Thyroid gland (tissue), 4 donors: ENCODE measurements around the gene ST3GAL4. TPM values are rescaled to one million over a fixed set of nuclear protein-coding genes. Genes with fewer than 3 reads are reported as not detected.

Experiments used
- DNase-seq, 2 donors: peaks; one replicate each; pipeline ENCODE4 v3.0.0-alpha.2; 2019
- H3K27ac ChIP-seq, 3 donors: fragments of 200-600 bp; sonication (generic); 1 replicate in 2 of 3; 2 replicates in 1 of 3; pipeline ENCODE4 v1.5.1; 2016 to 2019; ENCODE audit warnings: mild to moderate bottlenecking in 1 of 3, moderate library complexity in 1 of 3
- H3K27me3 ChIP-seq: fragments of 200-600 bp; sonication (generic); one replicate; pipeline ENCODE4 v1.5.1; 2019
- H3K36me3 ChIP-seq, 2 donors: fragments of 200-600 bp; sonication (generic); one replicate each; pipeline ENCODE4 v1.5.1; 2016 to 2019
- H3K4me1 ChIP-seq, 2 donors: fragments of 200-600 bp; sonication (generic); one replicate each; pipeline ENCODE4 v1.5.1; 2017 to 2019
- H3K4me3 ChIP-seq, 3 donors: fragments of 200-600 bp; sonication (generic); replicated peaks in 1 of 3; 1 replicate in 2 of 3; 2 replicates in 1 of 3; pipeline ENCODE4 v1.5.1; 2016; ENCODE audit warnings: mild to moderate bottlenecking in 1 of 3
- H3K9me3 ChIP-seq: fragments of 200-600 bp; sonication (generic); one replicate; pipeline ENCODE4 v1.5.1; 2017
- POLR2A ChIP-seq, 2 donors: fragments of 450-650 bp; IDR thresholded peaks; one replicate each; pipeline ENCODE4 v1.6.1; 2017; ENCODE audit warnings: antibody characterized with exemption in 2 of 2, mild to moderate bottlenecking in 2 of 2, moderate library complexity in 1 of 2
- WGBS, 2 donors: methylation state at CpG; one replicate each; pipeline ENCODE4 v1.1.5; 2017; 5-methylcytosine and 5-hydroxymethylcytosine counted together
- intact Hi-C: fragments of 100-400 bp; cut with DNase I; formaldehyde crosslinking; loops from one replicate; pipeline ENCODE4 v1.15.1; 2023
- total RNA-seq, 4 donors: library from RNA; depleted of rRNA; stranded (reverse); fragments of >200 nt; gene quantifications; one replicate each; pipeline ENCODE4 v1.2.3, GENCODE V29; 2016
- TF ChIP-seq, protein P1 (sequence below), 6 experiments: fragments of 200-600 bp in 3 of 6; fragments of 450-650 bp in 3 of 6; sonication (generic) in 3 of 6; IDR thresholded peaks; one replicate each; pipeline ENCODE4 v1.5.1; 2016 to 2019; ENCODE audit warnings: antibody characterized with exemption in 6 of 6, mild to moderate bottlenecking in 2 of 6, inconsistent platforms in 1 of 6, moderate library complexity in 1 of 6

The ST3GAL4 gene
- total RNA-seq, 4 donors from 2014 or later = 5.3 to 33.9 (median 26.4) TPM

DNA sequence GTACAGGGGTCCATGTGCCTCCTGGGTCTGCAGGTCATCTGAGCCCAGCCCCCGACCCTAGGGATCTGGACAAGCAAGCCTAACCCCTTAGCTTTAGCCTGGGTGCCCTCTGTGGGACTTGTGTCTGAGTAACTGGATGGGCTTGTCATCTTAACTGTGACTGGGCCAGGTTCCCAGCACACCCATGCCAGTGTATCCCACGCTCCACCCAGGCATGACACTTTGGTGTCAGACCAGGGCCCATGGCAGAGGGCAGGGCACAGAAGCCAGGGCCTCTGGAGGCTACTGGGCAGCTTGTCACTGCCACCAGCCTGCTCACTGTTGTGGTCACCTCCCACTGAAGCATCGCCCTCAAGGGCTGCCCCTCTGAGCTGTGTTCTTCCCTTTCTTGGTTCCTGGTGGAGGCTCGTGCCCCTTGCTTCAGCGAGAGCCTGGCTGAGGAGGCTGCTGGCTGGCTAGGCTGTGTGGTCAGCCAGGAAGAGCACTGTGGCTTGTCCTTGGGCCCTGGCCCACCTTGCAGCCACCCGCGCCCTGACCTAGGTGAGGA, 80.8 kb downstream of the ST3GAL4 start:
- DNase-seq = no peak
- 89 to 90% methylated on average over 5 to 6 of the region's 7 CpGs for WGBS, 2 donors
- Histone ChIP-seq H3K4me3 (no peak overlapping the region), H3K4me1 (peaks cover 0 to 19% of the 10 kb centered on the region in 2 donors), H3K27me3 (no peaks in the 10 kb centered on the region), H3K36me3 (no peaks in the 10 kb centered on the region), H3K9me3 (no peaks in the 10 kb centered on the region), H3K27ac (no peak overlapping the region)
- intact Hi-C loops = no loop called here
- TF ChIP-seq, protein P1, sequence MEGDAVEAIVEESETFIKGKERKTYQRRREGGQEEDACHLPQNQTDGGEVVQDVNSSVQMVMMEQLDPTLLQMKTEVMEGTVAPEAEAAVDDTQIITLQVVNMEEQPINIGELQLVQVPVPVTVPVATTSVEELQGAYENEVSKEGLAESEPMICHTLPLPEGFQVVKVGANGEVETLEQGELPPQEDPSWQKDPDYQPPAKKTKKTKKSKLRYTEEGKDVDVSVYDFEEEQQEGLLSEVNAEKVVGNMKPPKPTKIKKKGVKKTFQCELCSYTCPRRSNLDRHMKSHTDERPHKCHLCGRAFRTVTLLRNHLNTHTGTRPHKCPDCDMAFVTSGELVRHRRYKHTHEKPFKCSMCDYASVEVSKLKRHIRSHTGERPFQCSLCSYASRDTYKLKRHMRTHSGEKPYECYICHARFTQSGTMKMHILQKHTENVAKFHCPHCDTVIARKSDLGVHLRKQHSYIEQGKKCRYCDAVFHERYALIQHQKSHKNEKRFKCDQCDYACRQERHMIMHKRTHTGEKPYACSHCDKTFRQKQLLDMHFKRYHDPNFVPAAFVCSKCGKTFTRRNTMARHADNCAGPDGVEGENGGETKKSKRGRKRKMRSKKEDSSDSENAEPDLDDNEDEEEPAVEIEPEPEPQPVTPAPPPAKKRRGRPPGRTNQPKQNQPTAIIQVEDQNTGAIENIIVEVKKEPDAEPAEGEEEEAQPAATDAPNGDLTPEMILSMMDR (IDR thresholded peaks at IDR 0.05) = no peak
- TF ChIP-seq POLR2A (IDR thresholded peaks at IDR 0.05) = no peak

DNA sequence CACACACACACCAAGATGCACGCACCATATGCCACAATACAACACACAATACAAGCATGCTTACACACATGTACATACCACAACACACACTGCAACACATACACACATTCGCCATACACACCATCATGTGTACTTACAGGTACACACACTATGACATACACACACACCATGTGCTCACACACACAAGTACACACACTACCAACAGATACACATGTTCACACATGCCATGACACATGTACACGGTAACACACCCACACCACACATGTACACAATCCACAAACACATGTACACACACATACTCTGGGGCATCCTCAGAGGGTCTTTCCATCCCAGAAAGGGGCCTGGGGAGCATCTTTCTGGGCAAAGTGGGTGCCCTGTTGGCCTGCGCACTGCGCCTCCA, 82.2 kb downstream of the ST3GAL4 start:
- no peak for DNase-seq

DNA sequence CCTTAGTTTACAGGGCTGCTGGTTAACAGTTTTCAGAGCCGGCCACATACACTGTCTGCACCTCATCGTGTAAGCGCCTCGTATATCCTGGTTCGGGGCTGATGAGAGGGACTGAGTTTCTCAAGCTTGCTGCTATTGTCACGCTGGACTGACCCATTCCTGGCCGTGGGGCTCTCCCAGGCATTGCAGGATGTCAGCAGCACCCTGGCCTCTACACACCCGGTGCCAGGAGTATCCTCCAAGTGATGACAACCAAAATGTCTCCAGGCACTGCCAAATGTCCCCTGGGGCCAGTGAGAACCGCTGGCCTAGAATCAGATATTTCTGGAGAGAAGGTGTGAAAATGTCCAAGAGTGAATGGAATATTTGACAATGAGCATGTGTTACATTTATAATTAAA, 82.8 kb downstream of the ST3GAL4 start:
- TF ChIP-seq POLR2A (IDR thresholded peaks at IDR 0.05) = no peak
- TF ChIP-seq, protein P1 (IDR thresholded peaks at IDR 0.05) = no peak
- DNase-seq = no peak
- Histone ChIP-seq H3K4me1 (peaks cover 0 to 11% of the 10 kb centered on the region in 2 donors), H3K27me3 (no peaks in the 10 kb centered on the region), H3K4me3 (no peak overlapping the region), H3K36me3 (no peaks in the 10 kb centered on the region), H3K9me3 (no peaks in the 10 kb centered on the region), H3K27ac (no peak overlapping the region)
- 67 to 72% methylated on average over 9 of the region's 9 CpGs for WGBS, 2 donors
- intact Hi-C loops = no loop called here

More for the DNA sequence above, 82.2 kb downstream of the ST3GAL4 start:
- H3K36me3 ChIP-seq = no peaks in the 10 kb centered on the region
- peaks cover 0 to 11% of the 10 kb centered on the region in 2 donors for H3K4me1 ChIP-seq
- TF ChIP-seq POLR2A (IDR thresholded peaks at IDR 0.05) = no peak
- TF ChIP-seq, protein P1 (IDR thresholded peaks at IDR 0.05) = no peak
- 96 to 99% methylated on average over 5 of the region's 5 CpGs for WGBS, 2 donors
- intact Hi-C loops = no loop called here
- no peaks in the 10 kb centered on the region for H3K27me3 ChIP-seq
- H3K9me3 ChIP-seq = no peaks in the 10 kb centered on the region
- H3K4me3 ChIP-seq = no peak overlapping the region
- no peak overlapping the region for H3K27ac ChIP-seq

DNA sequence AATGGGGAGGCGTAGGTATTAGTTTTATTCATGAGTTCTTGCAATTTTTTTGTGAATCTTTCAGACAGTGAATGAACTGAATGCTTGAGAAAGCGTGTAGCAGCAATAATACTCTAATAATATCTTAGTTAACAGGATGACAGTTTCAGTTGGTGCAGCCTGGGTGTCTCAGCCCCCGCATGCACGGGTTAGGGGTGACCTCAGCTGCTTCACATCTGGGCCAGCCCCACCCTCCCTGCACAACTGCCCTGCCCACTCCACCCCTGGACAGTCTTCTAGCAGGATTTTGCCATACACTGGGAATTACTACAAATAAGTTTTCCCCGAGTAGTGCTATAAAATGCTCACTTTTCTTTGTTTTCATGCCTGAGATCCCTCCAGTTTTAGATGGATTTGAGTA, 83.2 kb downstream of the ST3GAL4 start:
- 58 to 81% methylated on average over 5 of the region's 5 CpGs for WGBS, 2 donors
- Histone ChIP-seq H3K27me3 (no peaks in the 10 kb centered on the region), H3K9me3 (no peaks in the 10 kb centered on the region), H3K27ac (no peak overlapping the region), H3K36me3 (no peaks in the 10 kb centered on the region), H3K4me3 (no peak overlapping the region), H3K4me1 (peaks cover 0 to 11% of the 10 kb centered on the region in 2 donors)
- intact Hi-C loops = no loop called here
- no peak for TF ChIP-seq POLR2A (IDR thresholded peaks at IDR 0.05)
- TF ChIP-seq, protein P1 (IDR thresholded peaks at IDR 0.05) = no peak
- no peak for DNase-seq

DNA sequence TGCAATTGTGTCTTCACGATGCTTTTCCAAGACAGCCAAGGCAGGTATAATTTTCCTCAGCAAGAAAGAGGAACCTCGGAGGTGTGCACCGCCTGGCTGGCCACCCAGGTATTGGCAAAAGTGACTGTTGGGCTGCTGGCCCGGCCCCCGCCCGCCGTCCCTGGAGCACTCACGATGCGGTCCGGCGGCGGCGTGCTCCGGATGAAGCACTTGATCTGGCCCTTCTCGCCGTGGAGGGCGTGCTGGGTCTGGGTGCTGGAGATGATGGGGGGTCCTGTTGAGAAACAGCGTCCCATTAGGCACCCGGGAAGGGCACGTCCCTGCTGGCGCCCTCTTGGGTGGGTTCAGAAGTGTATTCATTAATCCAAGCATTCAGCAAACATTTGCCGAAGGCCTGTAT, 84.8 kb downstream of the ST3GAL4 start:
- Histone ChIP-seq H3K4me3 (no peak overlapping the region), H3K4me1 (peaks cover 0 to 11% of the 10 kb centered on the region in 2 donors), H3K36me3 (no peaks in the 10 kb centered on the region), H3K27me3 (no peaks in the 10 kb centered on the region), H3K27ac (no peak overlapping the region), H3K9me3 (no peaks in the 10 kb centered on the region)
- intact Hi-C loops = loop anchor here (5.0 kb wide), 3 partner anchors 42 to 902 kb away; no protein-coding TSS in a partner anchor
- no peak for TF ChIP-seq POLR2A (IDR thresholded peaks at IDR 0.05)
- TF ChIP-seq, protein P1 (IDR thresholded peaks at IDR 0.05) = peak in 1 of 6 experiments; percentile 15
- WGBS, 2 donors = 33 to 34% methylated on average over 19 of the region's 22 CpGs
- peak; percentile 56 to 62 for DNase-seq
